ENCODE results near the gene SRR.
A peak's percentile ranks its signal among the peaks of the same experiment; 100 is the strongest.

SRR gene

DNA sequence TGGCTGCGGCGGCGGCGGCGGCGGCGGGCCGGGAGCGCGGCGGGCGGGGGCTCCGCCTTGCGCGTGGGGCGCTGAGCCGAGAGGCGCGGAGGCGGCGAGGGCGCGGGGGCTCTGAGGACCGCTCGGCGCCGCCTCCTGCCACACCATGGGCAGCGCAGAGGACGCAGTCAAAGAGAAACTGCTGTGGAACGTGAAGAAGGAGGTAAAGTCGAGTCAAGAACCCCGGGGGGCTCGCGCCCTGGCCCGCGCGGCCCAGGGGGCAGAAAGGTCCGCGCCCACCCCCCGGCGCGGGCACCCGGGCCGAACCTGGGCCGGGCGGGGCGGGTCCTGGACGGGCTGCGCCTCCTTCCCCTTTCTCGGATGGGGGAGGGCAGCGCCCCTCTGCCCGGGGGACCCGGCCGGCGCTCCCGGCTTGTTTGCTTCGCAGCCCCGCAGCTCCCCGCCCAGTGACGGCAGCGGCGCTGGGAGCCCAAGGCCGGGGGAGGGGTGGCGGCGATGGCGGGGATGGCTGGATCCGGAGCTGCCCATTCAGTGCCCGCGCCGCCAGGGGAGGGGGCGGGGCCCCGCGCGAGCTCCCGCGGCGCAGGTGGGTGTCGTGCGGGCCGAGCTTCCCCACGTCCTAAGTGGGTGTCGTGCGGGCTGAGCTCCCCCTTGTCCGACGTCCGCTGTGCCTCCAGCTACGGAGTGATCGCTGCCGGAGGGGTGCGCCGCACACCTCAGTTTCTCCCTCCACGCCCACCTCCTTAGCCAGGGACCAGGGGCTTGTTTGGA, 34.0 kb downstream of the SRR start:
- H2AFZ ChIP-seq: peak overlapping the region; percentile 84
- TF ChIP-seq, protein P1, sequence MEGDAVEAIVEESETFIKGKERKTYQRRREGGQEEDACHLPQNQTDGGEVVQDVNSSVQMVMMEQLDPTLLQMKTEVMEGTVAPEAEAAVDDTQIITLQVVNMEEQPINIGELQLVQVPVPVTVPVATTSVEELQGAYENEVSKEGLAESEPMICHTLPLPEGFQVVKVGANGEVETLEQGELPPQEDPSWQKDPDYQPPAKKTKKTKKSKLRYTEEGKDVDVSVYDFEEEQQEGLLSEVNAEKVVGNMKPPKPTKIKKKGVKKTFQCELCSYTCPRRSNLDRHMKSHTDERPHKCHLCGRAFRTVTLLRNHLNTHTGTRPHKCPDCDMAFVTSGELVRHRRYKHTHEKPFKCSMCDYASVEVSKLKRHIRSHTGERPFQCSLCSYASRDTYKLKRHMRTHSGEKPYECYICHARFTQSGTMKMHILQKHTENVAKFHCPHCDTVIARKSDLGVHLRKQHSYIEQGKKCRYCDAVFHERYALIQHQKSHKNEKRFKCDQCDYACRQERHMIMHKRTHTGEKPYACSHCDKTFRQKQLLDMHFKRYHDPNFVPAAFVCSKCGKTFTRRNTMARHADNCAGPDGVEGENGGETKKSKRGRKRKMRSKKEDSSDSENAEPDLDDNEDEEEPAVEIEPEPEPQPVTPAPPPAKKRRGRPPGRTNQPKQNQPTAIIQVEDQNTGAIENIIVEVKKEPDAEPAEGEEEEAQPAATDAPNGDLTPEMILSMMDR (IDR thresholded peaks at IDR 0.05): no peak
- H3K79me2 ChIP-seq: peaks cover 18% of the 10 kb centered on the region
- peak overlapping the region; percentile 57 for H3K27ac ChIP-seq
- H3K36me3 ChIP-seq (ENCODE audit: control insufficient read depth, insufficient read depth, low read length): no peaks in the 10 kb centered on the region
- no peaks in the 10 kb centered on the region for H3K27me3 ChIP-seq (ENCODE audit: control insufficient read depth, insufficient read depth, low read length)
- no peaks in the 10 kb centered on the region for H3K9me3 ChIP-seq (ENCODE audit: control insufficient read depth, low read length)
- H3K4me3 ChIP-seq (ENCODE audit: low read depth, low read length): peak overlapping the region; percentile 52
- H3K4me2 ChIP-seq (ENCODE audit: low read length): peak overlapping the region; percentile 95
- no peak overlapping the region for H3K9ac ChIP-seq
- H3K4me1 ChIP-seq: peaks cover 5% of the 10 kb centered on the region

DNA sequence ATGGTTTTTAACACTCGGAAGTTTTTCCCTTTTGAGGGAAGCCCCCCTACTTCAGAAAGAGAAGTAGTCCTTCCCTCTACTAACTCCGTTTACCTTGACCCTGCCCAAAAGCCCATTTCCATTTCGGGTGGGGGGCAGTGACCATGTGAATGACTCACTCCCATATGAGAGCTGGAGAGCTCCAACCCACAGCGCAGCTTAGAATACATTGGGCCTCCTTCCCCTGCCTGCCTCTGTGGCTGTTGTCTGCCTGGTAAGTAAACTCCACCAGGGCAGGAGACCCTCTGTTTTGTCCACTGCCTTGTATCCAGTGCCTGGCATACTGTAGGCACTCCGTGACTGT, 34.5 kb downstream of the SRR start:
- Histone ChIP-seq H3K9ac (no peak overlapping the region), H3K4me2 (ENCODE audit: low read length) (peak overlapping the region; percentile 92), H3K4me3 (ENCODE audit: low read depth, low read length) (peak overlapping the region; percentile 52), H3K79me2 (peaks cover 18% of the 10 kb centered on the region), H2AFZ (peak overlapping the region; percentile 84), H3K9me3 (ENCODE audit: control insufficient read depth, low read length) (no peaks in the 10 kb centered on the region), H3K4me1 (peaks cover 5% of the 10 kb centered on the region), H3K36me3 (ENCODE audit: control insufficient read depth, insufficient read depth, low read length) (no peaks in the 10 kb centered on the region), H3K27me3 (ENCODE audit: control insufficient read depth, insufficient read depth, low read length) (no peaks in the 10 kb centered on the region), H3K27ac (peak overlapping the region; percentile 57)
- TF ChIP-seq, protein P1 (IDR thresholded peaks at IDR 0.05): no peak

DNA sequence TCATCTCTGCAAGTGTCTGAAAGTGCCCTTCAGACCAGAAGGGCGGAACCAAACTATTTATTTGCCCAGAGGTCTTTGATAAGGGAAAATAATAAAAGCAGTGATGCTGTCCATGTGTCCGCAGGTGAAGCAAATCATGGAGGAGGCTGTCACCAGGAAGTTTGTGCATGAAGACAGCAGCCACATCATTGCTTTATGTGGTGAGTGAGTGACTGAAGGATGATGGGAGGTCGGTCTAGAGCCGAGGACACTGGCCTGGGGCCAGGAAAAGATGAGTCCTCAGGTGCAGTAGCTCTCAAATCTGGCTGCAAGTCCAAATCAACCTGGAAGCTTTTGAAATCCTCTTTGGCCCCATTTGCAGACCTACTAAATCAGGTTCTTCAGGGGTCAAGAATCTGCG, 39.7 kb downstream of the SRR start:
- no peak overlapping the region for H3K4me3 ChIP-seq (ENCODE audit: low read depth, low read length)
- no peaks in the 10 kb centered on the region for H3K27me3 ChIP-seq (ENCODE audit: control insufficient read depth, insufficient read depth, low read length)
- no peaks in the 10 kb centered on the region for H3K9me3 ChIP-seq (ENCODE audit: control insufficient read depth, low read length)
- no peak overlapping the region for H3K27ac ChIP-seq
- H3K79me2 ChIP-seq: no peaks in the 10 kb centered on the region
- no peaks in the 10 kb centered on the region for H3K36me3 ChIP-seq (ENCODE audit: control insufficient read depth, insufficient read depth, low read length)
- TF ChIP-seq, protein P1 (IDR thresholded peaks at IDR 0.05): no peak
- H3K4me2 ChIP-seq (ENCODE audit: low read length): no peak overlapping the region
- no peak overlapping the region for H3K9ac ChIP-seq
- H2AFZ ChIP-seq: no peak overlapping the region
- H3K4me1 ChIP-seq: peaks cover 7% of the 10 kb centered on the region

DNA sequence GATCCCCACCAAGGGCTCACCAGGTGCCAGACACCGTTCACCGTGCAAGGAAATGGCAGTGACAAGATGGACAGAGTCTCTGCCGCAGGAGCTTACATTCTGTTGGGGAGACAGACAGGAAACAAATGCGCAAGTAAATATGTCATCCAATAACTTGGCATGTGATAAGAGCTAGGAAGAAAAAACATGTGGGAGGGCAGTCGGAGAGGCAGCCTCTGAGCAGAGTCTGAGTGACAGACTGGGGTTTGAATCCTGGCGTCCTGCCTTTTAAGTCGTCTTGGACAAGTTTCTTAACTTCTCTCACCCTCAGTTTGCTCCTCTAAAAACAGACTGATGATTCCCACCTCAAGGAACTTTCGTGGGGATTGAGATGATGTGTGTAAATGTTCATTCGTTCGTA, 40.8 kb downstream of the SRR start:
- no peak overlapping the region for H3K27ac ChIP-seq
- no peak overlapping the region for H3K4me3 ChIP-seq (ENCODE audit: low read depth, low read length)
- H3K9me3 ChIP-seq (ENCODE audit: control insufficient read depth, low read length): no peaks in the 10 kb centered on the region
- H3K4me1 ChIP-seq: peaks cover 7% of the 10 kb centered on the region
- no peak overlapping the region for H3K9ac ChIP-seq
- H3K4me2 ChIP-seq (ENCODE audit: low read length): no peak overlapping the region
- no peak overlapping the region for H2AFZ ChIP-seq
- no peaks in the 10 kb centered on the region for H3K36me3 ChIP-seq (ENCODE audit: control insufficient read depth, insufficient read depth, low read length)
- TF ChIP-seq, protein P1 (IDR thresholded peaks at IDR 0.05): no peak
- H3K27me3 ChIP-seq (ENCODE audit: control insufficient read depth, insufficient read depth, low read length): no peaks in the 10 kb centered on the region
- no peaks in the 10 kb centered on the region for H3K79me2 ChIP-seq

DNA sequence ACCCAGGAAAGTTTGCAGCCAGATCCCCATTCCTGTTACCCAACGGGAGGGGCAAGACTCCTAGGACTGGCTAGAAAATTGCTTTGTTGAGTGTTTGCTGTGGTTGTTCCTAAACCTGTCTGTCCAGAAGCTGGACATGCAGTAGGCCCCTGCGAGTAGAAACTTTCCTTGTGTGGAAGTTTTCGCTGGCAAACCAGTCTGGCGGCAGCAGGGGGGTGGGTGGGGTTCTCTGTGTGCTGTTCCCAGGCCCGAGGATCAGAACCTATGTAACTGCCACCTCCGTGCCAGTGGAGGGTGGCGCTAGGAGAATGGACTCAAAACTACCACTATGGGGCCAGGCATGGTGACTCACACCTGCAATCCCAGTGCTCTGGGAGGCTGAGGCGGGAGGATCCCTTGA, 42.7 kb downstream of the SRR start:
- H3K79me2 ChIP-seq: peaks cover 10% of the 10 kb centered on the region
- no peak overlapping the region for H3K9ac ChIP-seq
- TF ChIP-seq, protein P1 (IDR thresholded peaks at IDR 0.05): no peak
- no peak overlapping the region for H3K4me2 ChIP-seq (ENCODE audit: low read length)
- H3K4me1 ChIP-seq: peaks cover 7% of the 10 kb centered on the region
- H3K27me3 ChIP-seq (ENCODE audit: control insufficient read depth, insufficient read depth, low read length): no peaks in the 10 kb centered on the region
- no peaks in the 10 kb centered on the region for H3K9me3 ChIP-seq (ENCODE audit: control insufficient read depth, low read length)
- H3K36me3 ChIP-seq (ENCODE audit: control insufficient read depth, insufficient read depth, low read length): no peaks in the 10 kb centered on the region
- no peak overlapping the region for H2AFZ ChIP-seq
- no peak overlapping the region for H3K27ac ChIP-seq
- H3K4me3 ChIP-seq (ENCODE audit: low read depth, low read length): no peak overlapping the region

Data from parathyroid adenoma (tissue), 2 donors.